ENCODE measurements around the gene BATF. TPM values are rescaled to one million over a fixed set of nuclear protein-coding genes. Genes with fewer than 3 reads are reported as not detected.

BATF gene
- polyA plus RNA-seq, 1 experiment, result not detected

DNA sequence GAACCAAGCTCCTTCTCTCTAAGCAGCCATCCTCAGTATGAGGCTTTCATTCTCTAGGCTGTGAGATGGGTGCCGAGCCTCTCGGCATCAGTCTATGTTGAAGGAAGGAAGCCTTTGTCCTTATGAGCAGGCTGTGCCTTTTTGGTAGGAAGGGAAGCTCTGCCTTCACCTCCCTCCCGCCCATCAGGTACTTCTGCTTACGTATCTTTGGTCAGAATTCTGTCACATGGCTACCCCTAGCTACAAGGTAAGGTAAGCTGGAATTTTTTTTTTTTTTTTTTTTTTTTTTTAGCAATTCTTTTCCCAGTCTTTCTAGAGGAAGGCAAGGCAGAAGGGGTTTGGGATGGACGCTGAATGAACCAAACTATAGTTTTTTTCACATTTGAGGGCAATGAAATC is 16.9 kb downstream of the BATF start:
- no peaks in the 10 kb centered on the region for H3K9me3 ChIP-seq (ENCODE audit: control insufficient read depth, insufficient read depth, low read length)
- CTCF ChIA-PET, result interaction anchor here (0.6 kb wide), 1 partner anchor 50 kb away, joined by 3 read pairs; no protein-coding TSS in a partner anchor
- H3K27ac ChIP-seq (ENCODE audit: low read depth, low read length), result no peak overlapping the region
- H3K27me3 ChIP-seq (ENCODE audit: control insufficient read depth, insufficient read depth, low read length), result peaks cover 2% of the 10 kb centered on the region
- H3K4me3 ChIP-seq (ENCODE audit: low read depth, low read length), result no peak overlapping the region
- POLR2A ChIA-PET, result no interaction called here
- DNase-seq (ENCODE audit: low read depth, low spot score), result no peak
- TF ChIP-seq, protein P1, sequence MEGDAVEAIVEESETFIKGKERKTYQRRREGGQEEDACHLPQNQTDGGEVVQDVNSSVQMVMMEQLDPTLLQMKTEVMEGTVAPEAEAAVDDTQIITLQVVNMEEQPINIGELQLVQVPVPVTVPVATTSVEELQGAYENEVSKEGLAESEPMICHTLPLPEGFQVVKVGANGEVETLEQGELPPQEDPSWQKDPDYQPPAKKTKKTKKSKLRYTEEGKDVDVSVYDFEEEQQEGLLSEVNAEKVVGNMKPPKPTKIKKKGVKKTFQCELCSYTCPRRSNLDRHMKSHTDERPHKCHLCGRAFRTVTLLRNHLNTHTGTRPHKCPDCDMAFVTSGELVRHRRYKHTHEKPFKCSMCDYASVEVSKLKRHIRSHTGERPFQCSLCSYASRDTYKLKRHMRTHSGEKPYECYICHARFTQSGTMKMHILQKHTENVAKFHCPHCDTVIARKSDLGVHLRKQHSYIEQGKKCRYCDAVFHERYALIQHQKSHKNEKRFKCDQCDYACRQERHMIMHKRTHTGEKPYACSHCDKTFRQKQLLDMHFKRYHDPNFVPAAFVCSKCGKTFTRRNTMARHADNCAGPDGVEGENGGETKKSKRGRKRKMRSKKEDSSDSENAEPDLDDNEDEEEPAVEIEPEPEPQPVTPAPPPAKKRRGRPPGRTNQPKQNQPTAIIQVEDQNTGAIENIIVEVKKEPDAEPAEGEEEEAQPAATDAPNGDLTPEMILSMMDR (IDR thresholded peaks at IDR 0.05; ENCODE audit: low read depth, low read length), result no peak

GRCh38 chr14:75539561-75540478 is 17.6 kb downstream of the BATF start:
- POLR2A ChIA-PET, result no interaction called here
- Histone ChIP-seq H3K9me3 (ENCODE audit: control insufficient read depth, insufficient read depth, low read length) (no peaks in the 10 kb centered on the region), H3K4me3 (ENCODE audit: low read depth, low read length) (no peak overlapping the region), H3K27ac (ENCODE audit: low read depth, low read length) (no peak overlapping the region), H3K27me3 (ENCODE audit: control insufficient read depth, insufficient read depth, low read length) (peaks cover 2% of the 10 kb centered on the region)
- TF ChIP-seq, protein P1 (IDR thresholded peaks at IDR 0.05; ENCODE audit: low read depth, low read length), result no peak
- DNase-seq (ENCODE audit: low read depth, low spot score), result no peak
- CTCF ChIA-PET, result no interaction called here

- POLR2A ChIA-PET, result no interaction called here
- H3K27me3 ChIP-seq (ENCODE audit: control insufficient read depth, insufficient read depth, low read length), result peaks cover 2% of the 10 kb centered on the region
- no peak overlapping the region for H3K4me3 ChIP-seq (ENCODE audit: low read depth, low read length)
- no peaks in the 10 kb centered on the region for H3K9me3 ChIP-seq (ENCODE audit: control insufficient read depth, insufficient read depth, low read length)
- TF ChIP-seq, protein P1 (IDR thresholded peaks at IDR 0.05; ENCODE audit: low read depth, low read length), result no peak
- no peak for DNase-seq (ENCODE audit: low read depth, low spot score)
- CTCF ChIA-PET, result interaction anchor here (0.5 kb wide), 1 partner anchor 602 kb away, joined by 3 read pairs; no protein-coding TSS in a partner anchor
- H3K27ac ChIP-seq (ENCODE audit: low read depth, low read length), result no peak overlapping the region
Observed at GRCh38 chr14:75540479-75540851, 18.2 kb downstream of the BATF start.

DNA sequence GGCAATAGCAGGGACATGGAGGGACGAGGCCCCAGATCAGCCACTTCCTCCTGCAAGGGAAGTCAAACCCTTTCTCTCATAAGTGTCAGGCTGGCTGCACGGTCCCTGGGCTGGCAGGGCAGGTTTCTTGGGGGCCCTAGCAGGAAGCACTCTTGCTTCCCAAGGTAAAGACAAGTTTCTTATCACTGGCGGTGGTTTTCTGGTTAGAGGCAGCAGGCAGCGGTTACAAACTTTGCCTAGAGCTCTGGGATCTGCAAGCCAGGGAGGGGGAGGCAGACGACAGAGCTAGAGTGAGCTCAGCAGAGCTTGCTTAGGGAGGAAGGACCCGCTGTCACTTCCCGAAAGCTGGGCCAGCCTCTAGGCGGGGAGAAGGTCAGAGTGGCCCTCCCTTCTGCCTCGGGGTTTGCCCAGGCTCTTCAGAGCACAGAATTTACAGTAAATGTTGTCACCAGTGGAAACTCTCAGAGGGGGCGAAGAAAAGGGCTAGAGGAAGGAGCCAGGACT is 20.4 kb downstream of the BATF start:
- peaks cover 5% of the 10 kb centered on the region for H3K27me3 ChIP-seq (ENCODE audit: control insufficient read depth, insufficient read depth, low read length)
- CTCF ChIA-PET, result interaction anchor here (1.3 kb wide), 1 partner anchor 19 kb away, joined by 5 read pairs; no protein-coding TSS in a partner anchor
- DNase-seq (ENCODE audit: low read depth, low spot score), result no peak
- POLR2A ChIA-PET, result interaction anchor here (0.5 kb wide), 1 partner anchor 336 kb away, joined by 7 read pairs; no protein-coding TSS in a partner anchor
- no peak overlapping the region for H3K4me3 ChIP-seq (ENCODE audit: low read depth, low read length)
- no peaks in the 10 kb centered on the region for H3K9me3 ChIP-seq (ENCODE audit: control insufficient read depth, insufficient read depth, low read length)
- TF ChIP-seq, protein P1 (IDR thresholded peaks at IDR 0.05; ENCODE audit: low read depth, low read length), result no peak
- no peak overlapping the region for H3K27ac ChIP-seq (ENCODE audit: low read depth, low read length)

- TF ChIP-seq, protein P1 (IDR thresholded peaks at IDR 0.05; ENCODE audit: low read depth, low read length), result no peak
- POLR2A ChIA-PET, result no interaction called here
- H3K27me3 ChIP-seq (ENCODE audit: control insufficient read depth, insufficient read depth, low read length), result peaks cover 5% of the 10 kb centered on the region
- no peaks in the 10 kb centered on the region for H3K9me3 ChIP-seq (ENCODE audit: control insufficient read depth, insufficient read depth, low read length)
- CTCF ChIA-PET, result interaction anchor here (1.3 kb wide), 1 partner anchor 18 kb away, joined by 5 read pairs; no protein-coding TSS in a partner anchor
- DNase-seq (ENCODE audit: low read depth, low spot score), result no peak
- no peak overlapping the region for H3K4me3 ChIP-seq (ENCODE audit: low read depth, low read length)
- H3K27ac ChIP-seq (ENCODE audit: low read depth, low read length), result no peak overlapping the region
Observed at GRCh38 chr14:75543253-75543652, 21.0 kb downstream of the BATF start.

Data from AG04450 (cell line).